Stimulated activated CD4-positive, alpha-beta T cell treated with anti-CD3 and anti-CD28 coated beads, Interleukin-15, amount 100 ng/mL, for 24 hours (primary cell): ENCODE results near the gene NDC1.
"Not testable (repeated sequence)": the region's sequence is repeated elsewhere in the genome, so short reads cannot be mapped to it uniquely, and the experiment has no call there.

Source experiments
- DNase-seq: peaks from one replicate; pipeline ENCODE4 v3.0.0-alpha.2; 2020

NDC1 gene

DNA sequence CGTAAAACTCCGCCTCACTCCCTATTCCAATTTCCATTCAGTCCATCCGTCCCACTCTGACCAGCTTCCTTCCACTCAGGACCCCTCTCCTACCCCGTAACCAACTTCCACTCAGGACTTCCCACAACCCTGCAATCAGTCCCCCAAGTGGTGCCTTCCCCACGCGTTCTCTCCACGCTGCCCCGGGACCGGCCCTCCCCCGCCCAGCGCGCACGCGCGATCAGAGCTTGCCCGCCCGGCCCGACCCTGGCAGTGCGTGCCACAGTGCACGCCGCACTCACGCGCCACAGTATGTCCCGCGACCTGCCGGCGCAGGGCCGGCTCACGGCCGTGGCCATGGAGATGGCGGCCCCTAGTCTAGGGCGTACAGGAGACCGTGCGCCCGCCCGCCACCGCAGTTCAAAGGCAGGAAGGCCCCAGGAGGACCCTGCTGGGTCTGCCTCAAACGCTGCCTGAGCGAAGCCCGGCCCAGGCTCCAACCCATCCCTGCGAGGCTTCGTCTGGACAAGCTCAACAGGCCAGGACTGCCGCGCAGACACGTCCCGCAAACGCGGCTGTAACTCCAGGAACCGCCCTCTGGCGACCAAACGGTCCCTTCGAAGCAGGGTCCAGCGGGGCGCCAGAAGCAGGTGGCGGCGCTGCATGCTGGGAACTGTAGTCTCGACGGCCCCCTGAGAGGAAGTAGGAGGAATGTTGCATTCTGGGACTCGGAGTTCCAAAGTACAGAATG is at the start of gene NDC1:
Gene NDC1 (minus strand): TSS at position 373 of the 730 bp plus-strand sequence. CDS start 35 bp downstream, at position 338.
- DNase-seq: peak; percentile 90

- DNase-seq: not testable (repeated sequence)
These were observed 45.5 kb upstream of the NDC1 start for GRCh38 chr1:53883600-53883999.

- not testable (repeated sequence) for DNase-seq
These were observed 43.8 kb upstream of the NDC1 start for GRCh38 chr1:53881853-53882252.

DNA sequence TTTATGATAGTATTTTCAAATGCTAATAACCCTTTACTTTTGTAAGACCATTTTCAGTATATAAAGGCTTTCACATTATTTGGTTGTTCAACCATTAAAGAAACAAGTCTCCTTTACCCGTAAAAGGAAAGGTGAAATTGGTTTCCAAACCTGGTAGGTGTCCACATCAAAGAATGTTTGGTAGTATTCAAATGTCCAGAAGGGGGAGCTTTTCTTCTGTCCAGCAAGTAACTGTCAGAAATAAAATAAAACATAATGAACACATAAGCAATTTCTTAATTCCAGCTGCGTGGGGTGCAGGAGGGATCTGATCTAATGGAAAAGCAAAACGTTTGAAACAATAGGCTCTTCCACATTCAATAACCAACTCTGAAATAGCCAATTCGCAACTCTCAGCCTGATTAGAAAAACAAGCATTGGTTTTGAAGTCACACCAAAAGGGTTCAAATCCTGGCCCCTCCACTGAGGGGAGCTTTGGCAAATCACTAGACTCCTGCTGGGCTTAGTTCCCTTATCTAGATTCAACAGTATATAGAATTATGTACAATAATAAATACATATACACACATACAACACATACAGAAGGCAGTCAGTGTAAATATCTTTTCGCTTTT is 40.5 kb upstream of the NDC1 start:
- no peak for DNase-seq

- DNase-seq: not testable (repeated sequence)
These were observed 37.1 kb upstream of the NDC1 start for GRCh38 chr1:53875150-53875549.

DNA sequence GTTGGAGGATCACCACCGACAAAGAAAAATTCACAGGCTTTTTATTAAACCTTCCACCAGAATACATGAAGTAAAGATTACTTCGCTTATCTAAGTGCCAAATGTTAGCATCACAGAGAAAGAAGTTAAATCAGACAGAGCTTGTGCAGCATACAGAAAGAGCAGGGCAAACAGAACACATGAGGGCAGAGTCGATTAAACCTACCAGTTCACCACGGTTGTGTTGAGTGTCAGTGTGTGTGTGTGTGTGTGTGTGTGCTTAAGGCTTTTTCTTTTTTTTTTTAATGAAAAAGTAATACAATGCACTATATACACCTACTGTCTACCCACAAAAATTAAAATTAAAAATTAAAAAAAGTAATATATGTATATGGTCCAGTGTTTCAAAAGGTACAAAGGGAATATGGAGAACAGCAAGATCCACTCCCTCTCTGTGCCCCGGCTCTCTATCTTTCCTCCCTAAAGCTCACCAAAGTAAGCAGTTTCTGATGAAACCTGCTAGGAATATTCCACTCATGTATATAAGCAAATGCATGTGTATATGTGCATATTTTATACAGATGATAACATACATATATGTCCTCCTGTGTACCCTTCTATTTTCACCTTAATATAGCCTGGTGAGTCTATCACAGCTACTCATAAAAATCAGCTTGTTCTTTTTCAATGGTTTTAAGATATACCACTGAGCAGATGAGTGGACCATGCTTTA is 33.8 kb upstream of the NDC1 start:
- no peak for DNase-seq

- DNase-seq: no peak
These were observed 33.1 kb upstream of the NDC1 start for GRCh38 chr1:53871221-53871620.

GRCh38 chr1:53869454-53870117 is 31.5 kb upstream of the NDC1 start:
- DNase-seq: no peak

DNA sequence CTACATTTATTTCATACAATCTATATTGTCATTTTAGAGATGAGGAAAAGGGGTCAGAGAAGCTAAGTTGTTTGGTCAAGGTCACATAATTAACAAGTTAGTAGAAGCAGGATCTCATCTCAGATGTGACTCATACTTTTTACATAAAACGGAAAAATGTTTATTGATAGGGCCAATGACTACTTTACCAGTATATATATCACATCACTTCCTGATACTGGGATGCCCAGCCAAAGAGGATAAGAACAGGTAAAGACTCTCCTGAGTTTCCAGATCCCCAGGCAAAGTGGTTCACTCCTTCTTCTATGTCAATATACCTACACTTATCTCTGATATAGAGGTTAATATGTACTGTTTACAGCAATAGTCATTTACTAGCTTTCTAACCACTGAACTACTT is 30.5 kb upstream of the NDC1 start:
- no peak for DNase-seq

DNA sequence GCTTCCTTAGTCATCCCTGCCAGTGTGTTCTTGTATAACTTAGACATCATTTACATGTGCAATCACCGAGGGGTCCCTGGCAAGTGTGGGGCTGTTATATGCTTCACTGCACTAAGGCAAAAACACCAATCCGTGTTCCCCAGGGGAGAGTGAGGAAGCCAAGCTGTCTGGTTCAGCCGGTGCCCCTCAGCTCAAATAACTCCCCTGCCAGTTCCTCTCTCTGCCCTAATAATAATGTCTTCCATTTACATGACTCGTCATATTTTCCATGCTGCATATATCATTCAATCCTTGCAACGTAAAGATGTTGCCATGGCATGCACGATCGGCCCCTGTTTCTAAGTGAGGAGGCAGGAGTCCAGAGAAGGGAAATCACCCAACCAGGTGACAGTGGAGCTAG is 24.4 kb upstream of the NDC1 start:
- DNase-seq: no peak

- DNase-seq: peak; percentile 48
These were observed 22.9 kb upstream of the NDC1 start for GRCh38 chr1:53860967-53861411.

DNA sequence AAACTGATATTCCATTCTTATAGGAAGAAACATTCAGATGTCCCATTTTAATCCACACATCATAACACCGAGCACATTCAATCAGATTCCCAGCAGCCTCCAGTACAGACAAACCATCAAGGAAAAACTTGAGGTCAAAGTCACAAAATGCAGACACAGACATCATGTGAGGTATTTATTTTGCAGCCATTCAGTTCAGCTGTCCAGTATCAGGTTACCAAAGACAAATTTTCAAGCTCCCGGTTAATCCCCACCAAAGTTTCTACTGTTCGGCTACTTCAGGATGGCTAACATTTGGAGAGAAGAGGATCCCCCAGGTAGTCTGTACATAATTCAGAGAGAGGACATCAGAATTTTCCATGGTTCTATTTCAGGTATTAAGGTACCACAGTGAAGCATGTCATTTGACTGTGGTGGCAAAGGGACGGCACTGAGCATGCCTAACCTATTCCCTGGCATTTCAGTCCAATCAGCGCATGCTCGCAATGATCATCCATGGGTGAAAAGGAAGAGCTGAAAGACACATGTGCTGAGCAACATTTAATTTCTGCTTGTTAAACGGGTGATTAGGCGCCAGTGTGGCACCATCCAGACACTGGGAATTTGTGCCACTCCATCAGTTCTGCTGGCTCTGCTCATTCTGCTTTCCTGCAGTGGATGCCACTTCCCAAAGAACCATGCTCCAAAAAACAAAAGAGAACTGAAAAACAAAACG is 13.6 kb upstream of the NDC1 start:
- DNase-seq: no peak

DNA sequence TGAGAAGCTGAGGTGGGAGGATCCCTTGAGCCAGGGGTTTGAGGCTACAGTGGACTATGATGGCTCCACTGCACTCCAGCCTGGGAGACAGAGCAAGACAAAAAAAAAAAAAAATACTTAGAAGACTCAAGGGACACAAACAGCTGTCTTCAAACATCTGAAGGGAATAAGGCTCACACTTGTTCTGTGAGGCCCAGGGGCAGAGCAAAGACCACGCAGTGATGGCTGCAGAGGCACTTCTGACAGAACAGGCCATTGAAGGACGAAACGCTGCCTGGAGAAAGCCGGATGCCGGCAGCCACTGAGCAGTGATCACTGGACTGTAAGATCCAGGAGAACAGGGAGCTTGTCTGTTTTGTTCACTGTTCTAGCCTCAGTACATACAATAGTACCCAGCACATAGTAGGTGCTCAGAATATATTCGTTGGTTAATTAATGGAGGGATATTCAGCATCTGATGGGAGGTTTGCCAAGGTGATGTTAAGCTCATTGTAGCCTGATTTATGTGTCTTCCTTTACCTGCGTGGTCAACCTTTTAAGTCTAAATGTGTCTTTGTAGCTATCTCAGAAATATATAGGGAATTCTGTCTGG is 12.1 kb upstream of the NDC1 start:
- DNase-seq: no peak

DNA sequence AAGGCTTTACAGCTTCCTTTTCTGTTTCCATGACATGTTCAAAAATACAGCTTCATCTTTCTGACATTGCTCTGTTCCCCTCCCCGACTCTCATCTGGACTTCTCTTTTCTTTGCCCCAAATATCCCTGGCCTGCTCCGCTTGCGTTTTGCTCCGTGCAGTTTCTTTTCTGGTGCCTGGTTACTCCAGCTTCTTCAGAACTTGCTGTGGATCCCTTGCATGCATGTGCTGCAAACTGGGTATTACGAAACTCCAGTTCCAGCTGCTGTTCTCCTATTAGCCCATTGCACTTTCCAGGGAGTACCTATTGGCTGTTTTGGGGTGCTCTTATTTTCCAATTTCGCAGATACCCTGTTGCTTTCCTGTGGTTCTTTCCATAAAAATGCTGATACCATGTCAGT is 9.9 kb upstream of the NDC1 start:
- DNase-seq: no peak

DNA sequence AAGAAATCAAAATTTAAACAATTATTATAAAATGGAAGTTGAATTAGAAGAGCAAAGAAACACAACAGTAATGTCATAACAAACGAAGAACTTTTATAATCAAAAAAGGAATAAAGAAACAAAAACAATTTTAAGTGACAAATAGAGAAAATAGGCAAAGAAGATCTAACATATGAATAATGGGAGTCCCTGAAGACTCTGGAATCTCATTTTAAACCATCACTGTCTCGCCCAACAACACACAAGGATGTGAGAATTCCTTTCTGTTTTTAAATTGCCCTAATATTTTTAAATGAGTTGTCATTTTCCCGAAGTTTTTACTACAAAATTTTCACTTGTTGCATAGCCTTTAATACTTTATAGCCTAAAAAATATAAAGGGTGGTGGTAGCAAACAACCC is 4.3 kb upstream of the NDC1 start:
- DNase-seq: no peak

DNA sequence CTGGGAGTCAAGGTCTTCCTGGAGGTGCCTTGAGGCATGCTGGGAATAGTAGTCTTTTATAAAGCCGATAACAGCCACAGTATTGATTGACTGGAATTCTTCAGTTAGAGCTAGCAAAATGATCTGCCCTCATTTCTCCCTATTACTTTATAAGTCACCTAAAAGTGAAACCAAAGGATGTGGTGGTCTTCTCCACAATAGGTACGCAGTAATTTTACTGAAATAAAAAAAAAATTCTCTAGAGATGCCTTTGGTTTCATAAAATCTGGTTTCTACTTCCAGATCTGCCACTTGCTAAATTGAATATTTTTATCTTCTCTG is 518 bp upstream of the NDC1 start:
- no peak for DNase-seq

DNA sequence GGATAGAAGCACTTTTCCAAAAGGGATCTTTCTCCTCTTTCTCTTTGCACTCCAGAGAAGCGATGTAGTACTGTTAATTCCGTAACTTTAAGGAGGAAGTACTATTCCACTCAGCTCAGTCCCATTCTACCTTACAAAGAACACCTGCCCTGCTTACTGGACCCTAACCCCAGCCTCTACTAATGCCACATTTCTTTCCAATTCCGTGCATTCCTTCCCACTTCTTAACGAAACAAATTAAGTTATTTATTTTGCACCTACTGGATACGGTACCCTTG is 511 bp downstream of the NDC1 start:
- no peak for DNase-seq

DNA sequence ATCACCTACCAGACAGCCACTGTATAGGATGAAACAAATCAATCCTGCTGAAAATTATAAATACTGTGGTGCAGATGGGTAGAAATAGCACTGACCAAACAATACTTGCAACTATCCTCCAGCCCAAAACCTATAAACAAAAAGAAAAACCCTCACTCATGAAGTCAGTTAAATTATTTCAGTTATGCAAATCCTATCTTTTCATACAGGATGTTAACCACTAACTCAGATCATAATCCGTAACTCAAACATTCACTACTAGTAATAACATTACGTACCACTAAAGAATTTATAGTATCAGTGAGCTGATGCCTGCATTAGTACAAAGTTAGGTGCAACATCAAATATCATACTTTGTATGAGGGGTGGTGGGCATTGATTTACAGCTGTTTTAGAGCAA is 2.6 kb downstream of the NDC1 start:
- DNase-seq: no peak

GRCh38 chr1:53834776-53835175 is 3.3 kb downstream of the NDC1 start:
- no peak for DNase-seq

GRCh38 chr1:53833393-53833792 is 4.7 kb downstream of the NDC1 start:
- DNase-seq: no peak

GRCh38 chr1:53826367-53826766 is 11.7 kb downstream of the NDC1 start:
- DNase-seq: no peak

- no peak for DNase-seq
These were observed 12.8 kb downstream of the NDC1 start for GRCh38 chr1:53825306-53825705.

- no peak for DNase-seq
These were observed 15.2 kb downstream of the NDC1 start for GRCh38 chr1:53822931-53823330.
